HUES64 (cell line): ENCODE measurements around the gene KANSL1.

Experiments
- H3K27ac ChIP-seq: 2 replicates; pipeline ENCODE4 v1.7.0; 2013; ENCODE audit warnings: low read depth, low read length, inconsistent platforms
- H3K27me3 ChIP-seq: 2 replicates; pipeline ENCODE4 v1.6.1; 2013; ENCODE audit warnings: mild to moderate bottlenecking, low read length; ENCODE audit not compliant: insufficient read depth
- H3K36me3 ChIP-seq: 2 replicates; pipeline ENCODE4 v1.6.1; 2013; ENCODE audit warnings: mild to moderate bottlenecking, low read length; ENCODE audit not compliant: insufficient read depth
- H3K4me1 ChIP-seq: 2 replicates; pipeline ENCODE4 v1.6.1; 2013; ENCODE audit warnings: mild to moderate bottlenecking, low read length, moderate library complexity; ENCODE audit not compliant: insufficient read depth
- H3K4me3 ChIP-seq: 2 replicates; pipeline ENCODE4 v1.5.1; 2013; ENCODE audit warnings: mild to moderate bottlenecking, low read length, moderate library complexity
- H3K9ac ChIP-seq: 2 replicates; pipeline ENCODE4 v1.6.1; 2013; ENCODE audit warnings: mild to moderate bottlenecking, low read depth, low read length
- H3K9me3 ChIP-seq: 2 replicates; pipeline ENCODE4 v1.6.1; 2013; ENCODE audit warnings: low read depth, low read length; ENCODE audit not compliant: insufficient read depth
- WGBS: fragments of 150-250, 120-280 bp; methylation state at CpG from one replicate; pipeline ENCODE4 v1.1.7; 2013; ENCODE audit warnings: missing lambda C conversion rate; 5-methylcytosine and 5-hydroxymethylcytosine counted together

The KANSL1 gene

GRCh38 chr17:46167267-46167666, 26.0 kb downstream of the KANSL1 start:
- H3K36me3 ChIP-seq: peaks cover 43% of the 10 kb centered on the region
- no peaks in the 10 kb centered on the region for H3K9me3 ChIP-seq
- no peak overlapping the region for H3K9ac ChIP-seq
- no peaks in the 10 kb centered on the region for H3K27me3 ChIP-seq
- H3K27ac ChIP-seq: no peak overlapping the region
- WGBS: no CpG with 5 or more reads among the region's 2 CpGs
- H3K4me1 ChIP-seq: peaks cover 31% of the 10 kb centered on the region; the same call in 1 of the 2 replicates
- H3K4me3 ChIP-seq: no peak overlapping the region

- 89% methylated on average over 2 of the region's 2 CpGs for WGBS
- Histone ChIP-seq H3K4me1 (peaks cover 33% of the 10 kb centered on the region; the same call in 1 of the 2 replicates), H3K36me3 (peaks cover 38% of the 10 kb centered on the region), H3K27ac (no peak overlapping the region), H3K27me3 (no peaks in the 10 kb centered on the region), H3K4me3 (no peak overlapping the region), H3K9ac (no peak overlapping the region), H3K9me3 (no peaks in the 10 kb centered on the region)
Observed at GRCh38 chr17:46166692-46167249, 26.5 kb downstream of the KANSL1 start.

GRCh38 chr17:46163929-46164594, 29.2 kb downstream of the KANSL1 start:
- no peaks in the 10 kb centered on the region for H3K27me3 ChIP-seq
- peaks cover 11% of the 10 kb centered on the region for H3K36me3 ChIP-seq
- H3K4me3 ChIP-seq: no peak overlapping the region
- no peaks in the 10 kb centered on the region for H3K9me3 ChIP-seq
- WGBS: 90% methylated on average over 4 of the region's 4 CpGs
- H3K4me1 ChIP-seq: peaks cover 32% of the 10 kb centered on the region; the same call in 1 of the 2 replicates
- H3K9ac ChIP-seq: no peak overlapping the region
- no peak overlapping the region for H3K27ac ChIP-seq

GRCh38 chr17:46163316-46163715, 29.9 kb downstream of the KANSL1 start:
- Histone ChIP-seq H3K27ac (no peak overlapping the region), H3K9me3 (no peaks in the 10 kb centered on the region), H3K9ac (no peak overlapping the region), H3K36me3 (peaks cover 5% of the 10 kb centered on the region; the same call in 1 of the 2 replicates), H3K27me3 (no peaks in the 10 kb centered on the region), H3K4me1 (peaks cover 31% of the 10 kb centered on the region; the same call in 1 of the 2 replicates), H3K4me3 (no peak overlapping the region)
- 97% methylated on average over 1 of the region's 1 CpG for WGBS

GRCh38 chr17:46162866-46163265, 30.4 kb downstream of the KANSL1 start:
- 71% methylated on average over 1 of the region's 1 CpG for WGBS
- Histone ChIP-seq H3K9me3 (no peaks in the 10 kb centered on the region), H3K27me3 (no peaks in the 10 kb centered on the region), H3K4me3 (no peak overlapping the region), H3K9ac (no peak overlapping the region), H3K27ac (no peak overlapping the region), H3K4me1 (peaks cover 31% of the 10 kb centered on the region; the same call in 1 of the 2 replicates), H3K36me3 (peaks cover 5% of the 10 kb centered on the region; the same call in 1 of the 2 replicates)

- H3K27ac ChIP-seq: no peak overlapping the region
- H3K36me3 ChIP-seq: no peaks in the 10 kb centered on the region
- H3K27me3 ChIP-seq: no peaks in the 10 kb centered on the region
- H3K4me1 ChIP-seq: peaks cover 33% of the 10 kb centered on the region
- H3K9ac ChIP-seq: no peak overlapping the region
- 94% methylated on average over 8 of the region's 8 CpGs for WGBS
- H3K9me3 ChIP-seq: no peaks in the 10 kb centered on the region
- H3K4me3 ChIP-seq: no peak overlapping the region
Observed at GRCh38 chr17:46160169-46160568, 33.1 kb downstream of the KANSL1 start.

- H3K9ac ChIP-seq: no peak overlapping the region
- H3K4me1 ChIP-seq: peaks cover 35% of the 10 kb centered on the region
- 65% methylated on average over 1 of the region's 2 CpGs for WGBS
- H3K4me3 ChIP-seq: no peak overlapping the region
- H3K27me3 ChIP-seq: no peaks in the 10 kb centered on the region
- no peaks in the 10 kb centered on the region for H3K9me3 ChIP-seq
- H3K36me3 ChIP-seq: no peaks in the 10 kb centered on the region
- no peak overlapping the region for H3K27ac ChIP-seq
Observed at GRCh38 chr17:46159686-46160085, 33.5 kb downstream of the KANSL1 start.

- H3K36me3 ChIP-seq: no peaks in the 10 kb centered on the region
- H3K4me3 ChIP-seq: no peak overlapping the region
- H3K27ac ChIP-seq: 0 out of 2 replicates have a peak overlapping the region, but pooled peaks have one; percentile 6
- H3K9ac ChIP-seq: no peak overlapping the region
- peaks cover 40% of the 10 kb centered on the region for H3K4me1 ChIP-seq
- 95% methylated on average over 18 of the region's 18 CpGs for WGBS
- H3K9me3 ChIP-seq: no peaks in the 10 kb centered on the region
- no peaks in the 10 kb centered on the region for H3K27me3 ChIP-seq
Observed at GRCh38 chr17:46158323-46159296, 34.6 kb downstream of the KANSL1 start.

GRCh38 chr17:46157443-46158062, 35.7 kb downstream of the KANSL1 start:
- Histone ChIP-seq H3K36me3 (no peaks in the 10 kb centered on the region), H3K4me3 (no peak overlapping the region), H3K27me3 (no peaks in the 10 kb centered on the region), H3K9ac (no peak overlapping the region), H3K9me3 (no peaks in the 10 kb centered on the region), H3K4me1 (peaks cover 50% of the 10 kb centered on the region), H3K27ac (no peak overlapping the region; the same call in 1 of the 2 replicates)
- WGBS: 95% methylated on average over 2 of the region's 3 CpGs

- H3K4me1 ChIP-seq: peaks cover 57% of the 10 kb centered on the region
- 84% methylated on average over 7 of the region's 9 CpGs for WGBS
- no peaks in the 10 kb centered on the region for H3K36me3 ChIP-seq
- no peaks in the 10 kb centered on the region for H3K9me3 ChIP-seq
- H3K9ac ChIP-seq: no peak overlapping the region
- no peak overlapping the region for H3K4me3 ChIP-seq
- H3K27me3 ChIP-seq: no peaks in the 10 kb centered on the region
- H3K27ac ChIP-seq: no peak overlapping the region
Observed at GRCh38 chr17:46154151-46154816, 38.9 kb downstream of the KANSL1 start.
